Loucy (cell line): ENCODE data around the gene ZNF669.

ENCODE experiments used
- CTCF ChIP-seq: fragments of 200-600 bp; sonication (generic); conservative IDR thresholded peaks from 2 replicates; pipeline ENCODE4 v1.5.1; 2014; ENCODE audit warnings: mild to moderate bottlenecking, antibody characterized with exemption, low read length
- EZH2phosphoT487 ChIP-seq: fragments of 200-600 bp; IDR thresholded peaks from 2 replicates; pipeline ENCODE4 v1.6.1; 2018; ENCODE audit warnings: antibody characterized with exemption, mild to moderate bottlenecking, moderate library complexity, borderline replicate concordance

DNA sequence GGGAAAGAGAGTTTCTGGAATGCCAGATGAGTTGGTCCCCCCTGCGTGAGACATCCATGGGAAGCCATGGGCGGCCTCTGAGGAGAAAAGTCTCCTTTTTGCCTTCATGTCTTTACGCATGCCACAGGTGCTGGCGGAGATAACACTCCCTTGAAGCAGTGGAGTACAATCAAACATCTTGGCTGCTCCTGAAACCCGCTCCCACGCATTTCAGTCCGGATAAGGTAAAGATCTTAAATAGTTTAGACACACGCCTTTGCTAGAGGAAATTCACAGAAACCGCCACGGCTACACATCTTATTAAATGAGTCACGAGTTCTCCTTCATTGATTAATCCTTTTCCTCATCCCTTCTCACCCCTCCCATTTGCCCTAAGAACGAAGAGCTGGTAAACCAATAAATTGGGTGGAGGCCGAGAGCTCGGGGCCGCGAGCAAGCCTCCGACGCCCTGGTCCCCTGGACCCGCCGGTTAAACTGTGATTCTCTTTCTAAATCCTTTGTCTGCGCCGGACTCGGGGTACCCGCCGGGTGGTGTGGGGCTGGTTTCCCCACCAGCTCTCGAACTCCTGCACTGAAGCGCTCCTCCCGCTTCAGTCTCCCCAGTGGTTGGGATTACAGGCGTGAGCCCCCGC lies 6.6 kb upstream of the ZNF669 start:
- no peak for TF ChIP-seq CTCF
- no peak for TF ChIP-seq EZH2phosphoT487
